DND-41 (cell line): Measurements from ENCODE around the gene CDC14A.

ENCODE experiments used
- EZH2 ChIP-seq: IDR thresholded peaks from 3 replicates; pipeline ENCODE4 v1.6.1; 2012; ENCODE audit warnings: borderline replicate concordance, low read depth, mild to moderate bottlenecking, moderate library complexity, low read length, inconsistent platforms; ENCODE audit not compliant: severe bottlenecking
- TF ChIP-seq, protein P1 (sequence below): IDR thresholded peaks from 2 replicates; pipeline ENCODE4 v1.5.1; 2012; ENCODE audit warnings: borderline replicate concordance, low read length, moderate library complexity, mild to moderate bottlenecking; ENCODE audit not compliant: poor library complexity, severe bottlenecking; ENCODE audit errors: extremely low read depth

GRCh38 chr1:100536031-100536430 is 183.7 kb downstream of the CDC14A start:
- TF ChIP-seq, protein P1, sequence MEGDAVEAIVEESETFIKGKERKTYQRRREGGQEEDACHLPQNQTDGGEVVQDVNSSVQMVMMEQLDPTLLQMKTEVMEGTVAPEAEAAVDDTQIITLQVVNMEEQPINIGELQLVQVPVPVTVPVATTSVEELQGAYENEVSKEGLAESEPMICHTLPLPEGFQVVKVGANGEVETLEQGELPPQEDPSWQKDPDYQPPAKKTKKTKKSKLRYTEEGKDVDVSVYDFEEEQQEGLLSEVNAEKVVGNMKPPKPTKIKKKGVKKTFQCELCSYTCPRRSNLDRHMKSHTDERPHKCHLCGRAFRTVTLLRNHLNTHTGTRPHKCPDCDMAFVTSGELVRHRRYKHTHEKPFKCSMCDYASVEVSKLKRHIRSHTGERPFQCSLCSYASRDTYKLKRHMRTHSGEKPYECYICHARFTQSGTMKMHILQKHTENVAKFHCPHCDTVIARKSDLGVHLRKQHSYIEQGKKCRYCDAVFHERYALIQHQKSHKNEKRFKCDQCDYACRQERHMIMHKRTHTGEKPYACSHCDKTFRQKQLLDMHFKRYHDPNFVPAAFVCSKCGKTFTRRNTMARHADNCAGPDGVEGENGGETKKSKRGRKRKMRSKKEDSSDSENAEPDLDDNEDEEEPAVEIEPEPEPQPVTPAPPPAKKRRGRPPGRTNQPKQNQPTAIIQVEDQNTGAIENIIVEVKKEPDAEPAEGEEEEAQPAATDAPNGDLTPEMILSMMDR: no peak
- TF ChIP-seq EZH2: no peak
